Ascending aorta (tissue), 2 donors: ENCODE measurements around the gene ZYG11B. TPM values are rescaled to one million over a fixed set of nuclear protein-coding genes. Genes with fewer than 3 reads are reported as not detected.
"Not testable (repeated sequence)": the region's sequence is repeated elsewhere in the genome, so short reads cannot be mapped to it uniquely, and the experiment has no call there.

Experiments used
- DNase-seq, 2 donors: peaks; one replicate each; pipeline ENCODE4 v3.0.0-alpha.2; 2019; ENCODE audit warnings: low spot score in 2 of 2
- H3K27ac ChIP-seq, 2 donors: fragments of 200-600 bp; sonication (generic); one replicate each; pipeline ENCODE4 v1.5.1; 2016 to 2017; ENCODE audit warnings: mild to moderate bottlenecking in 1 of 2
- H3K27me3 ChIP-seq: fragments of 200-600 bp; sonication (generic); one replicate; pipeline ENCODE4 v1.5.1; 2017
- H3K36me3 ChIP-seq, 2 donors: fragments of 200-600 bp; sonication (generic); one replicate each; pipeline ENCODE4 v1.5.1; 2016
- H3K4me1 ChIP-seq, 2 donors: fragments of 200-600 bp; sonication (generic); one replicate each; pipeline ENCODE4 v1.5.1; 2016 to 2017; ENCODE audit warnings: mild to moderate bottlenecking in 1 of 2
- H3K4me3 ChIP-seq, 2 donors: fragments of 200-600 bp; sonication (generic); one replicate each; pipeline ENCODE4 v1.5.1; 2016 to 2017; ENCODE audit warnings: mild to moderate bottlenecking in 1 of 2
- H3K9me3 ChIP-seq, 2 donors: fragments of 200-600 bp; sonication (generic); one replicate each; pipeline ENCODE4 v1.5.1; 2016
- CTCF ChIP-seq, 3 experiments: fragments of 200-600 bp in 2 of 3; fragments of 450-650 bp in 1 of 3; sonication (generic) in 2 of 3; IDR thresholded peaks; one replicate each; pipeline ENCODE4 v1.5.1; 2016 to 2019; ENCODE audit warnings: antibody characterized with exemption in 3 of 3, mild to moderate bottlenecking in 1 of 3, moderate library complexity in 1 of 3
- intact Hi-C: fragments of 100-400 bp; cut with DNase I; formaldehyde crosslinking; loops from one replicate; pipeline ENCODE4 v1.15.1; 2023
- total RNA-seq: library from RNA; depleted of rRNA; stranded (reverse); fragments of >200 nt; gene quantifications from one replicate; pipeline ENCODE4 v1.1.0, GENCODE V29; 2016

ZYG11B gene
- total RNA-seq, 1 donor from 2014 or later, result 17.5 TPM

DNA sequence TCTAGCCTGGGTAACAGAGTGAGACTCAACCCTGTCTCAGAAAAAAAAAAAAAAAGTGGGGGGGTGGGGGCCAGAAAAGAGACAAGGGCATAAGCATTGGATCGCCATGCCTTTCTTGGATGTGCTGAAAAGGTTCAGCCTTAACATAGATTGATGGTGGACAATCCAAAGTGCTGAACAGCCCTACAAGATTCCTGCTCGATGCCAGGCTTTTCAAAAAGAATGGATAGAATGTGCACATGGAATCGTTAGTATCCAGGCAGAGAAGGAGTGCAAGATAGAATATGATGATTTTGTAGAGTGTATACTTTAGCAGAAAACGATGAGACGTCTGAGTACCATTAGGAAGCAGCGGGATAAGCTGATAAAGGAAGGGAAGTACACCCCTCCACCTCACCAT, 17.2 kb upstream of the ZYG11B start:
- intact Hi-C loops, result loop anchor here (10.0 kb wide), 2 partner anchors 486 to 564 kb away; partner anchors contain the start of genes CPT2 and ZFYVE9
- TF ChIP-seq CTCF (IDR thresholded peaks at IDR 0.05), result no peak
- Histone ChIP-seq H3K36me3 (no peaks in the 10 kb centered on the region), H3K4me1 (no peaks in the 10 kb centered on the region), H3K27ac (no peak overlapping the region), H3K27me3 (no peaks in the 10 kb centered on the region), H3K4me3 (no peak overlapping the region), H3K9me3 (no peaks in the 10 kb centered on the region)
- no peak for DNase-seq

DNA sequence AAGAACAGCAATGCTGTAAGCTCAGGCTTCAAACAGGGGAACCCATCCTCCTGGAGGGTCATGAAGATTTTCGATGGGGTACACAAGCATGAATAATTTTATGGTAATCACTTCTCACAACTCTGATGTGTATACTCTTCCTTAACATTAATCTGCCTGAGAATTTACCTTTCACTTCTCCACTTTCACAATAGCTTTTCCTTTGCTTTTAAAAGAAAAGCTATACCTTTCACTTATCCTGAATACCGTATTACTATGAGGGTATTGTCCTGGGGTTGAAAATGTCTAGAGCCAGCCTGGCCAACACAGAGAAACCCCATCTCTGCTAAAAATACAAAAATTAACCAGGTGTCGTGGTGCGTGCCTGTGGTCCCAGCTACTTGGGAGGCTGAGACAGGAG, 12.7 kb upstream of the ZYG11B start:
- no peak for TF ChIP-seq CTCF (IDR thresholded peaks at IDR 0.05)
- Histone ChIP-seq H3K9me3 (no peaks in the 10 kb centered on the region), H3K36me3 (no peaks in the 10 kb centered on the region), H3K27me3 (no peaks in the 10 kb centered on the region), H3K27ac (no peak overlapping the region), H3K4me3 (no peak overlapping the region), H3K4me1 (no peaks in the 10 kb centered on the region)
- no peak for DNase-seq
- intact Hi-C loops, result no loop called here

GRCh38 chr1:52715296-52715695, 11.0 kb upstream of the ZYG11B start:
- intact Hi-C loops, H3K27ac ChIP-seq, H3K4me1 ChIP-seq, H3K9me3 ChIP-seq, H3K4me3 ChIP-seq, H3K36me3 ChIP-seq, DNase-seq, H3K27me3 ChIP-seq: not testable (repeated sequence)

GRCh38 chr1:52723260-52723659, 3.0 kb upstream of the ZYG11B start:
- no peak for TF ChIP-seq CTCF (IDR thresholded peaks at IDR 0.05)
- peaks cover 3 to 7% of the 10 kb centered on the region in 2 donors for H3K4me1 ChIP-seq
- no peaks in the 10 kb centered on the region for H3K36me3 ChIP-seq
- H3K9me3 ChIP-seq, result no peaks in the 10 kb centered on the region
- H3K27ac ChIP-seq, result no peak overlapping the region
- no peaks in the 10 kb centered on the region for H3K27me3 ChIP-seq
- H3K4me3 ChIP-seq, result no peak overlapping the region
- no peak for DNase-seq
- intact Hi-C loops, result loop anchor here (10.0 kb wide), 1 partner anchor 202 kb away; the partner anchor contains the start of genes ECHDC2 and SCP2

- no peak for DNase-seq
- no peak for TF ChIP-seq CTCF (IDR thresholded peaks at IDR 0.05)
- intact Hi-C loops, result loop anchor here (1.0 to 10.0 kb wide), 2 partner anchors 23 to 199 kb away; partner anchors contain the start of genes ECHDC2 and SCP2
- Histone ChIP-seq H3K27me3 (no peaks in the 10 kb centered on the region), H3K9me3 (no peaks in the 10 kb centered on the region), H3K4me3 (peak overlapping the region; percentile 90 to 91), H3K36me3 (no peaks in the 10 kb centered on the region), H3K4me1 (peaks cover 7 to 8% of the 10 kb centered on the region in 2 donors), H3K27ac (peak overlapping the region; percentile 45 to 69)
These were observed 369 bp upstream of the ZYG11B start for GRCh38 chr1:52725903-52726264.

GRCh38 chr1:52727114-52727586, 897 bp downstream of the ZYG11B start:
- TF ChIP-seq CTCF (IDR thresholded peaks at IDR 0.05), result no peak
- peak overlapping the region; percentile 90 to 91 for H3K4me3 ChIP-seq
- no peaks in the 10 kb centered on the region for H3K27me3 ChIP-seq
- intact Hi-C loops, result loop anchor here (10.0 kb wide), 1 partner anchor 198 kb away; the partner anchor contains the start of genes ECHDC2 and SCP2
- H3K27ac ChIP-seq, result peak overlapping the region; percentile 4 to 69
- H3K36me3 ChIP-seq, result no peaks in the 10 kb centered on the region
- no peaks in the 10 kb centered on the region for H3K9me3 ChIP-seq
- H3K4me1 ChIP-seq, result peaks cover 7 to 8% of the 10 kb centered on the region in 2 donors
- DNase-seq, result no peak
